ENCODE results near the gene CHRNA4.

Gene CHRNA4

DNA sequence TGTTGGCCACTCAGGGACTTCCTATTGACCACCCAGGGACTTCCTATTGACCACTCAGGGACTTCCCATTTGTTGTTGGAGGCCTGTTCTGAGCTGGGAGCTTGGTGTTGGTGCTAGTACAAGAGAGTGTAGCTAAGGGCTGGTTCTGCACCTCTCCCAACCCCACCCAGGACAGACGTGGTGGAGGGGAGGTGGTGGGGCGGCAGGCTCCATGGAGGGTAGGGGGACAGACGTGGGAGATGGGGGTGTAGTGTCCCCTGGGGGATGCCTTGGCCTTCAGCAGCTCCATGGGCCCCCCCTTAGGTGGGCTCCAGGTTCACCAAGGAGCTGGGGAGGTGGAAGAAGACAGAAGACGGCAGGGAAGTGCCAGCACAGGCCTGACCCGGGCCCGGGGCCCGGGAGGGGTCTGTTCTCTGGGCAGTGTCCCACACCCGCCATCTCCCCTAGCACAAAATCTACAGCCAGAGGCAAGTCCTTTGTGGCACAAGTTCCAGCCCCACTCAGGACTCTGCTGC is 33.9 kb downstream of the CHRNA4 start:
- TF ChIP-seq, protein P1, sequence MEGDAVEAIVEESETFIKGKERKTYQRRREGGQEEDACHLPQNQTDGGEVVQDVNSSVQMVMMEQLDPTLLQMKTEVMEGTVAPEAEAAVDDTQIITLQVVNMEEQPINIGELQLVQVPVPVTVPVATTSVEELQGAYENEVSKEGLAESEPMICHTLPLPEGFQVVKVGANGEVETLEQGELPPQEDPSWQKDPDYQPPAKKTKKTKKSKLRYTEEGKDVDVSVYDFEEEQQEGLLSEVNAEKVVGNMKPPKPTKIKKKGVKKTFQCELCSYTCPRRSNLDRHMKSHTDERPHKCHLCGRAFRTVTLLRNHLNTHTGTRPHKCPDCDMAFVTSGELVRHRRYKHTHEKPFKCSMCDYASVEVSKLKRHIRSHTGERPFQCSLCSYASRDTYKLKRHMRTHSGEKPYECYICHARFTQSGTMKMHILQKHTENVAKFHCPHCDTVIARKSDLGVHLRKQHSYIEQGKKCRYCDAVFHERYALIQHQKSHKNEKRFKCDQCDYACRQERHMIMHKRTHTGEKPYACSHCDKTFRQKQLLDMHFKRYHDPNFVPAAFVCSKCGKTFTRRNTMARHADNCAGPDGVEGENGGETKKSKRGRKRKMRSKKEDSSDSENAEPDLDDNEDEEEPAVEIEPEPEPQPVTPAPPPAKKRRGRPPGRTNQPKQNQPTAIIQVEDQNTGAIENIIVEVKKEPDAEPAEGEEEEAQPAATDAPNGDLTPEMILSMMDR (IDR thresholded peaks at IDR 0.05; ENCODE audit: borderline replicate concordance, extremely low read depth, low read length, poor library complexity, severe bottlenecking) = no peak
- Histone ChIP-seq H2AFZ (ENCODE audit: low read depth, low read length) (no peak overlapping the region), H4K20me1 (ENCODE audit: insufficient read depth, low read length) (peaks cover 5% of the 10 kb centered on the region), H3K36me3 (ENCODE audit: insufficient read depth, low read length) (no peaks in the 10 kb centered on the region), H3K9me3 (ENCODE audit: insufficient read depth, low read length, severe bottlenecking) (peaks cover 4% of the 10 kb centered on the region), H3K4me3 (ENCODE audit: low read depth in 1 of 2, low read length in 2 of 2) (no peak overlapping the region), H3K27me3 (ENCODE audit: insufficient read depth, low read length, poor library complexity) (no peaks in the 10 kb centered on the region), H3K27ac (ENCODE audit: low read length) (peak overlapping the region; percentile 50; the same call in 1 of the 2 replicates), H3K4me2 (ENCODE audit: insufficient read depth, low read length) (no peak overlapping the region), H3K4me1 (ENCODE audit: insufficient read depth, low read length) (no peaks in the 10 kb centered on the region), H3K79me2 (ENCODE audit: insufficient read depth, low read length) (no peaks in the 10 kb centered on the region), H3K9ac (ENCODE audit: low read depth, low read length) (no peak overlapping the region)
- ATAC-seq (ENCODE audit: insufficient read depth, low read depth) (peak; percentile 57; the same call in 2 of the 3 replicates), DNase-seq (no peak)

DNA sequence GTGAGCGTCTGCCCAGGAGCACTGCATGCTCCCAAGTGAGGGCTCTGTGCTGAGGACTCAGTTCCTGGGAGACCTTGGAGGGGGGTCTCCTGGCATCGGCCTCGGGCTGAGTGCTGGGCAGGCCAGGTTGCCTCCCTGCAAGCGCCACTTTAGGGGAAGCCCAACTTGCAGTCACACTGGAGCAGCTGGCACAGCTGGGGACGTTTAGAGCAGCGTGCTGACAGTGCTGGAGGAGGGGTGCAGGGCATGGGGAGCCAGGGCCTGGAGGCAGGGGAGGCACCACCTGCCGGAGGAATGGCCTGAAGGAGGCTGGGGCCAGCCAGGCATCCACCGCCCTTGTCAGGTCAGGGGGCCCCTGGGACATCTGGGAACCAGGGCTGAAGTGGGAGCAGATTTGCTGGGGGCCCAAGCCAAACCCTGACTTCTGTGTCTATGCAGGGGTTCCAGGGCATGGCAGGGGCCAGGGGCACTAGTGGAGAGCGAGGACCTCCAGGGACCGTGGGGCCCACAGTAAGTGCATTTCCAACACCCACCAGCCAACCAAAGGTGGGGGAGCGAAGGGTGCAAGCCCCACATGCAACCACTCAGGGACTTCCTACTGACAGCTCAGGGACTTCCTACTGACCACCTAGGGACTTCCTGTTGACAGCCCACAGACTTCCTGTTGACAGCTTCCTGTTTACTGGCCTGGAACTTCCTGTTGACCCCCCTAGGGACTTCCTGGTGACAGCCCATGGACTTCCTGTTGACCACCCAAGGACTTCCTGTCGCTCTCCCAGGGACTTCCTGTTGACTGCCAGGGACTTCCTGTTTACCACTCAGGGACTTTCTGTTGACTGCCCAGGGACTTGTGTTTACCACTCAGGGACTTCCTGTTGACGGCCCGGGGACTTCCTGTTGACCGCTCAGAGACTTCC is 34.6 kb downstream of the CHRNA4 start:
- Histone ChIP-seq H3K9ac (ENCODE audit: low read depth, low read length) (no peak overlapping the region), H3K36me3 (ENCODE audit: insufficient read depth, low read length) (no peaks in the 10 kb centered on the region), H3K4me1 (ENCODE audit: insufficient read depth, low read length) (no peaks in the 10 kb centered on the region), H3K79me2 (ENCODE audit: insufficient read depth, low read length) (no peaks in the 10 kb centered on the region), H3K27me3 (ENCODE audit: insufficient read depth, low read length, poor library complexity) (no peaks in the 10 kb centered on the region), H3K9me3 (ENCODE audit: insufficient read depth, low read length, severe bottlenecking) (no peaks in the 10 kb centered on the region), H3K4me2 (ENCODE audit: insufficient read depth, low read length) (no peak overlapping the region), H3K27ac (ENCODE audit: low read length) (peak overlapping the region; percentile 50; the same call in 1 of the 2 replicates), H3K4me3 (ENCODE audit: low read depth in 1 of 2, low read length in 2 of 2) (no peak overlapping the region), H2AFZ (ENCODE audit: low read depth, low read length) (no peak overlapping the region), H4K20me1 (ENCODE audit: insufficient read depth, low read length) (peaks cover 5% of the 10 kb centered on the region)
- DNase-seq (no peak), ATAC-seq (ENCODE audit: insufficient read depth, low read depth) (0 out of 3 replicates have a peak, but pooled peaks have one; percentile 11)
- TF ChIP-seq, protein P1 (IDR thresholded peaks at IDR 0.05; ENCODE audit: borderline replicate concordance, extremely low read depth, low read length, poor library complexity, severe bottlenecking) = no peak
- TF ChIP-seq EZH2 (IDR thresholded peaks at IDR 0.05; ENCODE audit: borderline replicate concordance, low read depth, low read length, severe bottlenecking) = no peak

DNA sequence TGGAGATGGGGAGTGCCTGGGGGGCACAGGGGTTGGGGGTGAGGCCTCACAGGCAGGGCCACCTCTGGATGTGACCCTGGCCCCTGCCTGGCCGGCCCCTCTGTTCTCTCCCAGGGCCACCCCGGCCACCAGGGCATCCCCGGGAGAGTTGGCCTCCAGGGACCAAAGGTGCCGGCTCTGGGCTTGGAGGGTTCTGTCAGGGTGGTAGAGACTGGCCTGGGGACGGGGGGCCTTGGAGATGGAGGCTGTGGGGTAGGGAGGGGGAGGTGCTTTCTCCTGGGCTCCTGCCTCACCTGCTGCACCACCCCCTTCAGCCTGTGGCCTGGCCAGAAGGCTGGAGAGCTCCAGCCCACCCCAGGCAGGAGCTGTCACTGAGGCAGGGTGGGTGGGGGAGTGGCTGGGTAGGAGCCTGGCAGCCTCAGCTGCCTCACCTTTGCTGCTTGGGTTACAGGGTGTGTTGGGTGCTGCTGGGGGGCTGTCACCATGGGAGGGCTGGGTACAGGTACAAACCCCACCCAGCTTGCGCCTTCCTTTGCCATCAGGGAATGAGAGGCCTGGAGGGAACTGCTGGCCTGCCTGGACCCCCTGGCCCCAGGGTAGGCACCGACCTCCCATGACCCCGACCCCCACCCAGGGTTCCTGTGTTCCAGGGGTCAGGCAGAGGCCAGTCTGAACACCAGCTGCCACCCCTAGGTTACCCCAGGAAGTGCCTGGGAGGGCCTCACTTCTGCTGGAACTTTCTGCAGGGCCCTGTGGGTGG is 35.4 kb downstream of the CHRNA4 start:
- Histone ChIP-seq H3K36me3 (ENCODE audit: insufficient read depth, low read length) (no peaks in the 10 kb centered on the region), H3K4me1 (ENCODE audit: insufficient read depth, low read length) (no peaks in the 10 kb centered on the region), H3K9me3 (ENCODE audit: insufficient read depth, low read length, severe bottlenecking) (no peaks in the 10 kb centered on the region), H3K9ac (ENCODE audit: low read depth, low read length) (no peak overlapping the region), H3K4me2 (ENCODE audit: insufficient read depth, low read length) (no peak overlapping the region), H3K27me3 (ENCODE audit: insufficient read depth, low read length, poor library complexity) (no peaks in the 10 kb centered on the region), H3K79me2 (ENCODE audit: insufficient read depth, low read length) (no peaks in the 10 kb centered on the region), H3K4me3 (ENCODE audit: low read depth in 1 of 2, low read length in 2 of 2) (no peak overlapping the region), H3K27ac (ENCODE audit: low read length) (peak overlapping the region; percentile 0; the same call in 1 of the 2 replicates), H4K20me1 (ENCODE audit: insufficient read depth, low read length) (peaks cover 5% of the 10 kb centered on the region), H2AFZ (ENCODE audit: low read depth, low read length) (no peak overlapping the region)
- TF ChIP-seq EZH2 (IDR thresholded peaks at IDR 0.05; ENCODE audit: borderline replicate concordance, low read depth, low read length, severe bottlenecking) = no peak
- TF ChIP-seq, protein P1 (IDR thresholded peaks at IDR 0.05; ENCODE audit: borderline replicate concordance, extremely low read depth, low read length, poor library complexity, severe bottlenecking) = no peak
- DNase-seq = no peak
- no peak for ATAC-seq (ENCODE audit: insufficient read depth, low read depth)
